ENCODE measurements around the gene SUPT5H. TPM values are rescaled to one million over a fixed set of nuclear protein-coding genes. Genes with fewer than 3 reads are reported as not detected.

Gene SUPT5H
- total RNA-seq, 4 donors from 2014 or later, result 87.6 to 101 (median 91.5) TPM

GRCh38 chr19:39412100-39412866 is 33.1 kb upstream of the SUPT5H start, which contains the start of gene PLEKHG2:
PLEKHG2 (plus strand) TSS chr19:39412669; CDS start chr19:39414087, 1,418 bp downstream.
- intact Hi-C loops (cut with DNase I), result loop anchor here (1.0 to 2.0 kb wide), 2 partner anchors 14 to 33 kb away; partner anchors contain the start of gene SUPT5H
- peak within 1 kb of the TSS; percentile 63 to 93 (median 80) for H3K4me3 ChIP-seq
- 0% methylated on average over 16 of the region's 60 CpGs for WGBS
- TF ChIP-seq, protein P1, sequence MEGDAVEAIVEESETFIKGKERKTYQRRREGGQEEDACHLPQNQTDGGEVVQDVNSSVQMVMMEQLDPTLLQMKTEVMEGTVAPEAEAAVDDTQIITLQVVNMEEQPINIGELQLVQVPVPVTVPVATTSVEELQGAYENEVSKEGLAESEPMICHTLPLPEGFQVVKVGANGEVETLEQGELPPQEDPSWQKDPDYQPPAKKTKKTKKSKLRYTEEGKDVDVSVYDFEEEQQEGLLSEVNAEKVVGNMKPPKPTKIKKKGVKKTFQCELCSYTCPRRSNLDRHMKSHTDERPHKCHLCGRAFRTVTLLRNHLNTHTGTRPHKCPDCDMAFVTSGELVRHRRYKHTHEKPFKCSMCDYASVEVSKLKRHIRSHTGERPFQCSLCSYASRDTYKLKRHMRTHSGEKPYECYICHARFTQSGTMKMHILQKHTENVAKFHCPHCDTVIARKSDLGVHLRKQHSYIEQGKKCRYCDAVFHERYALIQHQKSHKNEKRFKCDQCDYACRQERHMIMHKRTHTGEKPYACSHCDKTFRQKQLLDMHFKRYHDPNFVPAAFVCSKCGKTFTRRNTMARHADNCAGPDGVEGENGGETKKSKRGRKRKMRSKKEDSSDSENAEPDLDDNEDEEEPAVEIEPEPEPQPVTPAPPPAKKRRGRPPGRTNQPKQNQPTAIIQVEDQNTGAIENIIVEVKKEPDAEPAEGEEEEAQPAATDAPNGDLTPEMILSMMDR (IDR thresholded peaks at IDR 0.05), result peak; percentile 88 to 93 (median 91)
- TF ChIP-seq POLR2A (IDR thresholded peaks at IDR 0.05; ENCODE audit: low read depth) (peak; percentile 97), EP300 (IDR thresholded peaks at IDR 0.05) (no peak), POLR2AphosphoS5 (IDR thresholded peaks at IDR 0.05) (peak in 1 of 2 donors; percentile 95)
- no peaks in the 10 kb centered on the region for H3K27me3 ChIP-seq
- H3K27ac ChIP-seq (replicated peaks in 1 of 4), result peak within 1 kb of the TSS; percentile 99 to 100 (median 100)
- peak; percentile 100 for DNase-seq (ENCODE audit: extremely low spot score)
- H3K4me1 ChIP-seq, result peaks cover 33 to 62% (median 56%) of the 10 kb centered on the region in 4 donors
- peaks cover 15 to 40% (median 35%) of the 10 kb centered on the region in 4 donors for H3K36me3 ChIP-seq
- H3K9me3 ChIP-seq, result no peaks in the 10 kb centered on the region

GRCh38 chr19:39412867-39413271 is 32.5 kb upstream of the SUPT5H start:
- no peaks in the 10 kb centered on the region for H3K9me3 ChIP-seq
- intact Hi-C loops (cut with DNase I), result loop anchor here (1.0 to 2.0 kb wide), 2 partner anchors 15 to 32 kb away; partner anchors contain the start of gene SUPT5H
- TF ChIP-seq POLR2A (IDR thresholded peaks at IDR 0.05; ENCODE audit: low read depth) (no peak), EP300 (IDR thresholded peaks at IDR 0.05) (no peak)
- TF ChIP-seq, protein P1 (IDR thresholded peaks at IDR 0.05), result peak in 1 of 3 experiments; percentile 28
- H3K4me3 ChIP-seq, result peak overlapping the region; percentile 63 to 93 (median 80)
- DNase-seq (ENCODE audit: extremely low spot score), result no peak
- WGBS, result 0% methylated on average over 4 of the region's 24 CpGs
- peaks cover 17 to 40% (median 35%) of the 10 kb centered on the region in 4 donors for H3K36me3 ChIP-seq
- H3K27me3 ChIP-seq, result no peaks in the 10 kb centered on the region
- H3K27ac ChIP-seq (replicated peaks in 1 of 4), result peak overlapping the region; percentile 91 to 100 (median 99)
- peaks cover 33 to 65% (median 57%) of the 10 kb centered on the region in 4 donors for H3K4me1 ChIP-seq

- Histone ChIP-seq H3K36me3 (peaks cover 12 to 40% (median 35%) of the 10 kb centered on the region in 4 donors), H3K4me1 (peaks cover 33 to 65% (median 57%) of the 10 kb centered on the region in 4 donors), H3K4me3 (peak overlapping the region; percentile 63 to 93 (median 80)), H3K27ac (replicated peaks in 1 of 4) (peak overlapping the region; percentile 91 to 100 (median 99)), H3K27me3 (no peaks in the 10 kb centered on the region), H3K9me3 (no peaks in the 10 kb centered on the region)
- TF ChIP-seq, protein P1 (IDR thresholded peaks at IDR 0.05), result no peak
- TF ChIP-seq POLR2AphosphoS5 (IDR thresholded peaks at IDR 0.05), result peak in 1 of 2 donors; percentile 13
- 3% methylated on average over 32 of the region's 54 CpGs for WGBS
- no peak for DNase-seq (ENCODE audit: extremely low spot score)
- intact Hi-C loops (cut with DNase I), result loop anchor here (2.0 kb wide), 1 partner anchor 31 kb away; the partner anchor contains the start of gene SUPT5H
These were observed 32.0 kb upstream of the SUPT5H start for GRCh38 chr19:39413272-39413910.

DNA sequence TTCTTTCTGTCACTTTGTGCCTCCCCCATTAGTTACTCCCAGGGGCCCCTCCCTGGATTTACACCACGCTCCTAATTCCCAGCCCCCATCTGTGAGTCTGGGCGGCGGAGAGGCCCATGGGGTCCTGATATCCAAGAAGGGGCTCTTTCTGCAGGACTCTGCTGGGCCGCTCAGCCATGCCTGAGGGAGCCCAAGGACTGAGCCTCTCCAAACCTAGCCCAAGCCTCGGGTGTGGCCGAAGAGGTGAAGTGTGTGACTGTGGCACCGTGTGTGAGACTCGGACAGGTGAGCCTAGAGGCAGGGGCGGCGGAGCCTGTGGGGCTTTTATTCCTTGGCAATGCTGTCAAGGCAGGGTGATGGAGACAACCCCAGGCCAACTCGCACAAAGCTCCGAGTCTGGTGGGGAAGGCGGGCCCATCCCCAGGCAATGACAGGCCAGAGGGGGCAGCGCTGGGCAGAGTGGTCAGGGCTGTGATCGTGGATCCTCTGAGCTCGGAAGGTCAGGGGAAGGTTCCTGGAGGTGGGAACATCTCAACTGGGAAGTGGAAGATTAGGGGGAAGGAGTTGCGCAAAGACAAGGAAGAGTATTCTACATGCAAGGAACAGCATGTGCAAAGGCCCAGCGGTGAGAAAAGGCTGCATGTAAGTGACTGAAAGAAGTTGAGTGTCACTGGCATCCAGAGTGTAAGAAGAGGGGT is 31.3 kb upstream of the SUPT5H start:
- TF ChIP-seq, protein P1 (IDR thresholded peaks at IDR 0.05), result no peak
- TF ChIP-seq POLR2A (IDR thresholded peaks at IDR 0.05; ENCODE audit: low read depth) (no peak), EP300 (IDR thresholded peaks at IDR 0.05) (no peak), POLR2AphosphoS5 (IDR thresholded peaks at IDR 0.05) (no peak)
- DNase-seq (ENCODE audit: extremely low spot score), result no peak
- H3K4me1 ChIP-seq, result peaks cover 33 to 65% (median 57%) of the 10 kb centered on the region in 4 donors
- WGBS, result 32% methylated on average over 16 of the region's 18 CpGs
- intact Hi-C loops (cut with DNase I), result loop anchor here (2.0 kb wide), 1 partner anchor 31 kb away; the partner anchor contains the start of gene SUPT5H
- H3K27ac ChIP-seq (replicated peaks in 1 of 4), result peak overlapping the region; percentile 91 to 100 (median 99)
- H3K9me3 ChIP-seq, result no peaks in the 10 kb centered on the region
- H3K4me3 ChIP-seq, result peak overlapping the region; percentile 63 to 93 (median 80)
- no peaks in the 10 kb centered on the region for H3K27me3 ChIP-seq
- H3K36me3 ChIP-seq, result peaks cover 13 to 40% (median 36%) of the 10 kb centered on the region in 4 donors
